ENCODE measurements around the gene LRMDA.

DNA sequence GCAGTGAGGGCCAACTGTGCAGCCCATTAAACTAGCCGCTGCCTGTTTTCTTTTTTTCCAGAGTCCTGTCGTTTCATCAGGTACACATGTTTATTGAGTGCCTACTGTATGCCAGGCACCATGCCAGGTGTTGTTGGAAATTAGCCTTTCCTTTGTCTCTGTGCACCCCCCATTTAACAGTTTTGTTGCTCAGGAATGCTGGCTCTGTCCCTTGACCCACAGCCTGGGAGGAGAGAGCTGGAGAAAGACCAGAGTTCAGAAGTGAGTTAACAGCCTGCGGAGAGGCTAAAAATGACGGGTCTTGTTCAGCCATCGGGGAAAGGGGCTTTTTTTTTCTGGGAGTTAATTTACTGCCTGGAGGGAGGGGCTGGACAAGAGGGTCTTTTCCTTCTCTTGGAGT is 1.3 kb downstream of the LRMDA start:
- TF ChIP-seq, protein P1, sequence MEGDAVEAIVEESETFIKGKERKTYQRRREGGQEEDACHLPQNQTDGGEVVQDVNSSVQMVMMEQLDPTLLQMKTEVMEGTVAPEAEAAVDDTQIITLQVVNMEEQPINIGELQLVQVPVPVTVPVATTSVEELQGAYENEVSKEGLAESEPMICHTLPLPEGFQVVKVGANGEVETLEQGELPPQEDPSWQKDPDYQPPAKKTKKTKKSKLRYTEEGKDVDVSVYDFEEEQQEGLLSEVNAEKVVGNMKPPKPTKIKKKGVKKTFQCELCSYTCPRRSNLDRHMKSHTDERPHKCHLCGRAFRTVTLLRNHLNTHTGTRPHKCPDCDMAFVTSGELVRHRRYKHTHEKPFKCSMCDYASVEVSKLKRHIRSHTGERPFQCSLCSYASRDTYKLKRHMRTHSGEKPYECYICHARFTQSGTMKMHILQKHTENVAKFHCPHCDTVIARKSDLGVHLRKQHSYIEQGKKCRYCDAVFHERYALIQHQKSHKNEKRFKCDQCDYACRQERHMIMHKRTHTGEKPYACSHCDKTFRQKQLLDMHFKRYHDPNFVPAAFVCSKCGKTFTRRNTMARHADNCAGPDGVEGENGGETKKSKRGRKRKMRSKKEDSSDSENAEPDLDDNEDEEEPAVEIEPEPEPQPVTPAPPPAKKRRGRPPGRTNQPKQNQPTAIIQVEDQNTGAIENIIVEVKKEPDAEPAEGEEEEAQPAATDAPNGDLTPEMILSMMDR (IDR thresholded peaks at IDR 0.05) = no peak
- no peak for TF ChIP-seq POLR2A (IDR thresholded peaks at IDR 0.05)
